Inflammatory macrophage treated with lipopolysaccharide for 1 hour (primary cell): ENCODE data around the gene PPIG.
"Not testable (repeated sequence)": the region's sequence is repeated elsewhere in the genome, so short reads cannot be mapped to it uniquely, and the experiment has no call there.

ENCODE experiments used
- DNase-seq, 2 donors: peaks; one replicate each; pipeline ENCODE4 v3.0.0-alpha.2; 2020 to 2022

Gene PPIG

DNA sequence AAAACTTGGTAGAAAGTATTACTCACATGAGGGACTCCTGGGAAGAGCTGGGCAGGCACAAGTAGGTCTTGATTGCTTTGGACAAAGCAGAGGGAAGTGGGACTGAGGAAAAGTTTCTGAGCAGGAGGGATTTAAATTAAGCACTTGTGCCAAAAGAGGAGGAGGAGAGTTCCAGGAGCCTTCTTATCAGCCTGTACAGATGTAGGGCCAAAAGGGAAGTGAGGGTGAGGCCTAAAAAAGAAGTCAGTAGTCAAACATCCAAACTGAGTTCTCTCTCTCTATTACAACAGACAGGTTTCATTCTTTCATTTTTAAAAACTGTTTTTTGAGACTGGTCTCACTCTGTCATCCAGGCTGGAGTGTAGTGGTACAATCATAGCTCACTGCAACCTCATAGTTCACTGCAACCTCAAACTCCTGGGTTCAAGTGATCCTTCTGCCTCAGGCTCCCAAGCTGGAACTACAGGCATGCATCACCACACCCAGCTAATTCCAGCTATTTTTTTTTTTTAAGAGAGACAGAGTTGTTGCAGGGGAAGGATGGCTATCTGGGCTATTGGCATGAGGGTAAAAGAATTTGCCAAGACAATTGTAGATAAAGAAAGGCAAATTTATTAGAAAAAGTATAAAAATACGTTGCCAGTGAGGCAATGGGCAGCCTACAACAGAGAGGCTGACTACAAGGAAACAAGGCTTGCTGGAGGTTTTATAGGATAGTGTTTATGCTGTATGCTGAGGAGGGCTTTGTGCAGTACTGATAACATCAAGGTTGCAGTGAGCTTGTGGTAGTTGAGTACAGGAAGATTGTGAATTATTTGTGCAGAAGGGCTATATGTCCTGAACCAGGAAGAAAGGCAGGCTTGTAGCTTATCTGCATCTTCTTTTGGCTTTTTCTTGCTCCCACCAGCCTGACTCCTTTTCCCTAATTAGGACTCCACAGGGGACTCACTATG, 81.1 kb downstream of the PPIG start:
- no peak for DNase-seq

DNA sequence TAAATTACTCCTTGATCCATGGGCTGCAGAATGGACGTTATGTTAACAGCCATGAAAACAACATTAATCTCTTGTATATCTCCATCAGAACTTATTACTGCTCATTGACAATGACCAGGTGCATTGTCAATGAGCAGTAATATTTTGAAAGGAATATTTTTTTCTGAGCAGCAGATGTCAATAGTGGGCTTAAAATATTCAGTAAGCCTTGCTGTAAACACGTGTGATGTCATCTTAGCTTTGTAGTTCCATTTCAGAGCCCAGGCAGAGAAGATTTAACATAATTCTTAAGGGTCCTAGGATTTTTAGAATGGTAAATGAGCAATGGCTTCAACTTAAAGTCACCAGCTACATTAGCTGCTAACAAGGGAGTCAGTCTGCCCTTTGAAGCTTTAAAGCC, 83.4 kb downstream of the PPIG start:
- no peak for DNase-seq

DNA sequence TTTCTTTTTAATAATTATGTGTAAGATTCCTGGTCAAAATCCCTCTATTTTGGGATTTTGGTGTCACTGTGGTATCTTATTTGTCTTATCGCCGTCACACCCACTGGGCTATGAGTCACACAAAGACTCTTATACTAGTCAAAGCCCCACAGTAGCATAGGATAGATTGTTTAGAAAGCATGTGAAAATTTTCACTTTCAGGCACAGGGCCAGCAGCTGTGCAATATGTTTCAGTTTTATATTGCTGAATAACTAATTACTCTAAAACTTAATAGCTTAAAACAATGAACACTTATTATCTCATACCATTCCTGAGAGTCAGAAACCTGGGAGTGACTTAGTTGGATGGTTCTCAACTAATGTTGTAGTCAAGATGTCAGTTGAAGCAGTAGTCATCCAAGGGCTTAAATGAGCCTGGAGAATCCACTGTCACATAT, 86.1 kb downstream of the PPIG start:
- DNase-seq: no peak

DNA sequence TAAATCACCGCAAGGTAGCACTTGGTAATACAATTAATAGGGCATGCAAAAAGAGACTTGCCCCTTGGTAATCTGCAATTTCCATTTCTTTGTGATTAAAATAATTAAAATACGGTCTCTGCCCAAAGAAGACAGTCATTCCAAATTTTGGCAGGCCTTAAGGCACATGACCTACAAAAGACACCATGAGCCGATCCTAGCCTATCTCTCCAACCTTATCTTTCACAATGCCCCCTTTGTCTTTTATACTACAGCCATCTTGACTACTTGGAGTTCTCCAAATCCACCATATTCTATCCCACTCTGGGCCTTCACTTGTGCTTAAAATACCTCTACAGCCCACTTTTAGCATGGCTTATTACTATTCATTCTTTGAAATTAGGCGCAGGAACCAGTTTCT, 86.8 kb downstream of the PPIG start:
- no peak for DNase-seq

DNA sequence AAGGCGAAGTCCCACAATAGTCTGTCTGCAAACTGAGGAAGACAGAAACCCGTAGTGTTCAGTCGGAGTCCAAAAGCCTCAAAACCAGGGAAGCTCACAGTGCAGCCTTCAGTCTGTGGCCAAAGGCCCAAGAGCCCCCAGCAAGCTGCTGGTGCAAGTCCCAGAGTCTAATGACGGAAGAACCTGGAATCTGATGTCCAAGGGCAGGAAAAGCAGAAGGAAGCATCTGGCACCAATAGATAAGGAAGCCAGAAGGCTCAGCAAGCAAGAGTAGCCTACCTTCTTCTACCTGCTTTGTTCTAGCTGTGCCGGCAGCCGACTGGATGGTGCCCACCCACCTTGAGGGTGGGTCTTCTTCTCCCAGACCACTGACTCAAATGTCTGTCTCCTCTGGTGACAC, 88.3 kb downstream of the PPIG start:
- no peak for DNase-seq

DNA sequence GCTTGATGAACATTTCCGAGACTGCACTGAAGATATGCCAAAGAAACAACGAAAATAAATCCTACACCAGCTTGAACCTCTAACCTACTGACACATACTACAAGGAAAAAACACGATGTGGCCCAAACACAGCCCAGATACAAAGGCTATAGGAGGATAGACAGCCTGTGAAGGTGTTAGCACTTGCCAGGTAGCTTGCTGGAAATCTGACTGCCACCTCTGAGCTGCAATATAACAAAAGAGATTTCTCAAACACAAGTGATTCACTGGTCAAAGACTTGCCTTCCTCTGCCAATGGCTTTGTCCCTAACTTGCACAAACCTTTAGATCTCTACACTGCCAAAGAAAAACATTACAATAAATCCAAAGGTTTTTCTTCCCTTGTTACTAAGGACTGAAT, 89.0 kb downstream of the PPIG start:
- DNase-seq: no peak

DNA sequence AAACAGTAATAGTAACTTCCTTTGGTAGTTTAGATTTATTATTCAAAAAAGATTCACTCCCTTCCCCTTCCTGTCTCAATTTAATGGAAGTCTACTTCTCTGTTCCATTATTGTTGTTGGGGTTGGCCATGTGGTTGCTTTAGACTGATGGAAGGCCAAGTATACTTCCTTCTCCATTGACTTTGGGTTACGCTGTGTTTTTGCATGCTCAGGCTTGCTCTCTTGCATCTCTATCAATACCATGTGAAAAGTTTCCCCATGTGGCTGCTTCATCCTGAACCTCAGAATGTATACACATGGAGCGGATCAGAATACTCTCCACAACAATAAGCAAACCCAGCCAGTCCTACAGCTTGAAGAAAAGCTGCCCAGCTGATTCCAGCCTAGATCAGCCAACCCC, 89.8 kb downstream of the PPIG start:
- no peak for DNase-seq

DNA sequence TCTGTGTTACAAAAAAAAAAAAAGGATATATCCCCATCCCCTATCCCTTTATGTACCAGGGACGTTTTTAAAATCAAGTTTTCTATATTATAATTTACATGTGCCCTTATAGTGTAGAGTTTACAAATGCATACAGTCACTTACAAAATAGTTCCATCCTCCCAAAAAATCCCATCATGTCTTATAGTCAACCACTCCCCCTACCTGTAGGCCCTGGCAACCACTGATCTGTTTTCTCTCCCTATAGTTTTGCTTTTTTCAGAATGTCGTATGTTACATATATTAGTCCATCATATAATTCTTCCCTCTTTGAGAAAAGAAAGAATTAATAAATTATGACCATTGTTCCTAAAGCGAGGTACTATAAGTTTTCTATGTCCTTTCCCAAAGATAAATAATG, 92.2 kb downstream of the PPIG start:
- DNase-seq: no peak

DNA sequence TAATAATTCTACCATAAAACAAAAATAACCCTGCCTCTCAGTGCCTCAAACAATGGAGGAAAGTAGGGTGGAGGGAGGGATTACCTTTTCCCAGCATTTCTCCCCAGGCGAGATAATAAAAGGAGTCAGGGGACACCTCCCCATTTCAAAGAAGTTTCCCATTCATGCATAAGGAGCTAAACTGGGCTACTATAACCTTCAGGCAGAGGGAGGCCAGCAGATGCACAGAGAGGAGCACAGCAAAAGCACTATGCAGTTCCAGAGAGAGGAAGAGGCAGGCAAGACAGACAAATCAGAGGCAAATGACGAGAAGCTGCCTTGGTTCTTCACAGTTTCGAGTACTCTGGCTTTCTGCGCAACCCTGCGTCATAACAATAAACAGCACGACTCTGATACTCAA, 92.7 kb downstream of the PPIG start:
- no peak for DNase-seq

DNA sequence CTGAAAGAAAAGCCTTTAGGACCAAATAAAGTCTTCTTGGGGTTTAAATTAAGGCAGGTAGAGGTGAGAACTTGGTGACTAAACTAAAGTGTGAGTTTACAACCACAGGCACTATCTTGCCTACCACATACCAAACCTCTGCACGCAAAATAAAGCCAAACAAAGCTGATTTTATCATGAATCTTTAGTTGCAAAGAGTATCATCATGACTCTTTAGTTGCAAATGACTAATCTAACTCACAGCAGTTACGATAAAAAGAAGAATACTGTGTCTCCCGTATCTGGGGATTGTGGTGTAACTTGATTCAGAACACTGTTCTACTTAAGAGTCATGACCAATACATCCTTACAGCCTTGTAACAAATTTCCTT, 98.9 kb downstream of the PPIG start:
- no peak for DNase-seq

DNA sequence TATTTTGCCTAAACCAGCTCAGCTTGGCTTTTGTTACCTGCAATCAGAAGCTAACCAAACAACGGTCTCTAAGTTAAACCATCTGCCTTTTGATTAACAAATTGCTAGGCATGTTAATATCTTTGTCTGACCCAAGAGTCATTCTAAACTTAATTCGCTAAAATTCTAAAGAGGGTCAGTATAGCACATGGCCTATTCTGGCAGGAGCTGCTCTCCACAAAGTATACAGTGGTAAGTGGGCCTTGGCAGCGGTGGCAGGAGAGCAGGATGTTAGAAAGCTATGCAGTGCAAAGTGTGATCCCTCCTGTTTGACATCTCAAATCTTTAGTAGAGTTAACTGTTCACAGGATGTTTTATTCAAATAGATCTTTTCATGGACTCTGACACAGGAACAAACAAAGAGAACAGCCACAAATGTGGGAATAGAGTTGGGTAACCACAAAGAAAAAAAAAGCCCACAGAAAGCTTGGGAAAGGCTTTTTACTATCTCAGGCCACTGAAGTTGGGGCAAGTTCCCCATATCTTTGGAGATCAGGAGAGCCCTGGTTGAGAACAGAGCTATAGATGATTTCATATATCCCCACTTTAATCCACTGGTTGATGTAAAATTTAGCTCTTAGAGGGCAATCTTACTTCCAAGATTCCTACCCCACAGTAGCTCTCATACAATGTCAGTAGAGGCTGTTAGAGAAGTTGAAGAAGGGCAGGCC, 99.4 kb downstream of the PPIG start:
- DNase-seq: no peak

DNA sequence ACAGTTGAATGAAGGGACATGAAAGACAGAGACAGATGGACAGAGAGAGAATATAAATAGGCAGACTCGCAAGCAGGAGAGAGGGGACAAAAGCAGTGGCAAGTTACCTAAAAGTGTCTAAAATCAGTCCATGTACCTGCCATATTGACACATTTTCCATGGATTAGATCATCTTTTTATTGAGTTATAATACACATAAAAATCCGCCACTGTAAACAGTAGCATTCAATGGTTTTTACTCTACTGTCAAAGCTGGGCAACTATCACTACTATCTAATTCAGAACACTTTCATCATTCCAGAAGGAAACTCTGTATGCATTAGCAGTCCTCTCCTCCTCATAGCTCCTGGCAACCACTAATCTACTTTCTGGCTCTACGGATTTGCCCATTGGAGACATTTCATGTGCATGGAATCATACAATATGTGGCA, 100.0 kb downstream of the PPIG start:
- DNase-seq: no peak

DNA sequence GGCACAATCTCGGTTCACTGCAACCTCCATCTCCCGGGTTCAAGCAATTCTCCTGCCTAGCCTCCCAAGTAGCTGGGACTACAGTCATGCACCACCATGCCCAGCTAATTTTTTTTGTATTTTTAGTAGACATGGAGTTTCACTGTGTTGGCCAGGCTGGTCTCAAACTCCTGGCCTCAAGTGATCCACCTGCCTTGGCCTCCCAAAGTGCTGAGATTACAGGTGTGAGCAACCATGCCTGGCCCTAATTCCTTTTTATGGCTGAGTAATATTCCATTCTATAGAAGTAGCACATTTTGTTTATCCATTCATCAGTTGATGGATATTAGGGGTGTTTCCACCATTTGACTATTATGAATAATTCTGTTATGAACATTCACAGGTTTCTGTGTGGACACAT, 100.6 kb downstream of the PPIG start:
- DNase-seq: not testable (repeated sequence)

DNA sequence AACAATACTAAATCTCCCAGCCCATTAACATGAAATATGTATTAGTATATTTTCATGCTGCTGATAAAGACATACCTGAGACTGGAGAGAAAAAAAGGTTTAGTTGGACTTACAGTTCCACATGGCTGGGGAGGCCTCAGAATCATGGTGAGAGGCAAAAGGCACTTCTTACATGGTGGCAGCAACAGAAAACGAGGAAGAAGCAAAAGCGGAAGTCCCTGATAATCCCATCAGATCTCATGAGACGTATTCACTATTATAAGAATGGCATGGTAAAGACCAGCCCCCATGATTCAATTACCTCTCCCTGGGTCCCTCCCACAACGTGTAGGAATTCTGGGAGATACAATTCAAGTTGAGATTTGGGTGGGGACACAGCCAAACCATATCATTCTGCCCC, 102.7 kb downstream of the PPIG start:
- not testable (repeated sequence) for DNase-seq

DNA sequence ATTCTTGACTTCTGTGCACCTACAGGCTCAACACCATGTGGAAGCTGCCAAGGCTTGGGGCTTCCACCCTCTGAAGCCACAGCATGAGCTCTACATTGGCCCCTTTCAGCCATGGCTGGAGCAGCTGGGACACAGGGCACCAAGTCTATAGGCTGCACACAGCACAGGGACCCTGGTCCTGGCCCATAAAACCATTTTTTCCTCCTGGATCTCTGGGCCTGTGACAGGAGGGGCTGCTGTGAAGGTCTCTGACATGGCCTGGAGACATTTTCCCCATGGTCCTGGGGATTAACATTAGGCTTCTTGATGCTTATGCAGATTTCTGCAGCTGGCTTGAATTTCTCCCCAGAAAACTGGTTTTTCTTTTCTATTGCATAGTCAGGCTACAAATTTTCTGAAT, 103.8 kb downstream of the PPIG start:
- not testable (repeated sequence) for DNase-seq

DNA sequence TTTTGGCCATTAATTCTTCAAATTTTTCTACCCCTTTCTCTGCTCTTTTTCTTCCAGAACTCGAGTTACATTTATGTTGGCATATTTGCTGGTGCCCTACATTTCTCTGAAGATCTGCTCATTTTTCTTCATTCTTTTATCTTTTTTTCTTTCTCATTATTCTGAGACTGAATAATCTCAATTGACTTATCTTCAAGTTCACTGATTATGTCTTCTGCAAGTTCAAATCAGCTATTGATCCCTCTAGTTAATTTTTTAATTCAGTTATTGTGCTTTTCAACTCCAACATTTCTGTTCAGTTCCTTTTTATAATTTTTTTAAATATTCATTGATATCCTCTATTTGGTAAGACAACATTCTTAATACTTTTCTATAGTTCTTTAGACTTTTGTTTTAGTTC, 106.8 kb downstream of the PPIG start:
- no peak for DNase-seq
